ENCODE data around the gene KMO. TPM values are rescaled to one million over a fixed set of nuclear protein-coding genes. Genes with fewer than 3 reads are reported as not detected.

Gene KMO
- total and polyA plus RNA-seq, 2 experiments from 2014 or later, result 0.05 TPM; not detected in 1

GRCh38 chr1:241569848-241570247 is 37.7 kb downstream of the KMO start:
- DNase-seq (ENCODE audit: low spot score) (no peak), ATAC-seq (no peak)
- H4K20me1 ChIP-seq (replicated peaks; ENCODE audit: insufficient read depth), result no peaks in the 10 kb centered on the region
- no peaks in the 10 kb centered on the region for H3K4me1 ChIP-seq (ENCODE audit: insufficient read depth)
- H3K4me3 ChIP-seq, result no peak overlapping the region
- H3K27ac ChIP-seq (ENCODE audit: low read depth), result no peak overlapping the region
- no peaks in the 10 kb centered on the region for H3K27me3 ChIP-seq (ENCODE audit: insufficient read depth)
- H2AFZ ChIP-seq, result no peak overlapping the region
- no peaks in the 10 kb centered on the region for H3K36me3 ChIP-seq (ENCODE audit: insufficient read depth)
- Mint-ChIP-seq H3K4me3 (no peak overlapping the region), H3K36me3 (ENCODE audit: low read depth) (no peaks in the 10 kb centered on the region), H3K27me3 (ENCODE audit: insufficient read depth, low read depth, poor library complexity) (no peaks in the 10 kb centered on the region), H3K9me3 (peaks cover 5% of the 10 kb centered on the region; the same call in 1 of the 3 replicates), H3K4me1 (no peaks in the 10 kb centered on the region), H3K27ac (no peak overlapping the region)
- no peaks in the 10 kb centered on the region for H3K9me2 ChIP-seq (ENCODE audit: insufficient read depth)
- no peak overlapping the region for H3K4me2 ChIP-seq
- no peaks in the 10 kb centered on the region for H3F3A ChIP-seq (replicated peaks; ENCODE audit: low read depth)
- no peaks in the 10 kb centered on the region for H3K79me2 ChIP-seq (replicated peaks; ENCODE audit: insufficient read depth)
- TF ChIP-seq ZNF114 (CRISPR knock-in tag; IDR thresholded peaks at IDR 0.05), result no peak
- no peak for TF ChIP-seq ZNF462 (CRISPR knock-in tag; IDR thresholded peaks at IDR 0.05)
- TF ChIP-seq ETS1 (IDR thresholded peaks at IDR 0.05), result no peak
- TF ChIP-seq CREB1 (CRISPR knock-in tag; IDR thresholded peaks at IDR 0.05; ENCODE audit: low read depth), result no peak
- no peak for TF ChIP-seq EZH2 (IDR thresholded peaks at IDR 0.05; ENCODE audit: low read depth, unreplicated experiment)
- TF ChIP-seq POLR2AphosphoS5 (IDR thresholded peaks at IDR 0.05; ENCODE audit: low read depth), result no peak

All from GM23338 (cell line).